CD14-positive monocyte (primary cell): ENCODE data around the gene ZBBX. TPM values are rescaled to one million over a fixed set of nuclear protein-coding genes. Genes with fewer than 3 reads are reported as not detected.
A peak's percentile ranks its signal among the peaks of the same experiment; 100 is the strongest.

Experiments used
- DNase-seq, 3 donors: peaks; one replicate each; pipeline ENCODE4 v3.0.0-alpha.2; 2011 to 2022
- H2AFZ ChIP-seq: 2 replicates; pipeline ENCODE4 v1.6.0; 2012; ENCODE audit warnings: mild to moderate bottlenecking, low read depth, low read length, inconsistent platforms; ENCODE audit not compliant: insufficient read depth, poor library complexity, severe bottlenecking
- H3K27ac ChIP-seq, 2 donors: 1 replicate in 1 of 2; 2 replicates in 1 of 2; pipeline ENCODE4 v1.5.1; 2012 to 2013; ENCODE audit warnings: low read length in 2 of 2, control low read depth in 1 of 2, inconsistent platforms in 1 of 2, low read depth in 1 of 2, mild to moderate bottlenecking in 1 of 2
- H3K27me3 ChIP-seq, 2 donors: one replicate each; pipeline versions ENCODE4 v1.6.0 to v1.6.1; 2011 to 2013; ENCODE audit warnings: low read length in 2 of 2; ENCODE audit not compliant: control insufficient read depth in 2 of 2, insufficient read depth in 2 of 2
- H3K36me3 ChIP-seq, 2 donors: replicated peaks in 1 of 2; 1 replicate in 1 of 2; 2 replicates in 1 of 2; pipeline versions ENCODE4 v1.5.1 to v1.6.1; 2012 to 2013; ENCODE audit warnings: low read length in 2 of 2, control low read depth in 1 of 2, inconsistent platforms in 1 of 2, mild to moderate bottlenecking in 1 of 2; ENCODE audit not compliant: insufficient read depth in 2 of 2, control insufficient read depth in 1 of 2
- H3K4me1 ChIP-seq, 2 donors: 1 replicate in 1 of 2; 2 replicates in 1 of 2; pipeline versions ENCODE4 v1.5.1 to v1.6.1; 2012 to 2013; ENCODE audit warnings: low read length in 2 of 2, control low read depth in 1 of 2, inconsistent platforms in 1 of 2, mild to moderate bottlenecking in 1 of 2, moderate library complexity in 1 of 2; ENCODE audit not compliant: insufficient read depth in 2 of 2, control insufficient read depth in 1 of 2
- H3K4me2 ChIP-seq: replicated peaks from 2 replicates; pipeline ENCODE3; 2012; ENCODE audit warnings: low read length, moderate library complexity, mild to moderate bottlenecking; ENCODE audit not compliant: poor library complexity, severe bottlenecking; ENCODE audit errors: extremely low read depth
- H3K4me3 ChIP-seq, 3 experiments: fragments of 200-600 bp in 1 of 3; sonication (generic) in 1 of 3; replicated peaks in 1 of 3; 1 replicate in 2 of 3; 2 replicates in 1 of 3; pipeline ENCODE4 v1.5.1; 2011 to 2013; ENCODE audit warnings: low read length in 3 of 3, mild to moderate bottlenecking in 3 of 3, control low read depth in 2 of 3, low read depth in 2 of 3, inconsistent platforms in 1 of 3, moderate library complexity in 1 of 3
- H3K79me2 ChIP-seq: 2 replicates; pipeline ENCODE4 v1.6.0; 2012; ENCODE audit warnings: mild to moderate bottlenecking, control low read depth, inconsistent platforms, low read length, moderate library complexity; ENCODE audit not compliant: insufficient read depth
- H3K9ac ChIP-seq: 2 replicates; pipeline ENCODE4 v1.6.0; 2017; ENCODE audit warnings: low read length, mild to moderate bottlenecking; ENCODE audit not compliant: insufficient read depth, poor library complexity, severe bottlenecking
- H3K9me3 ChIP-seq, 2 donors: replicated peaks in 1 of 2; 1 replicate in 1 of 2; 2 replicates in 1 of 2; pipeline versions ENCODE4 v1.5.1 to v1.6.1; 2012 to 2013; ENCODE audit warnings: low read length in 2 of 2, control low read depth in 1 of 2; ENCODE audit not compliant: control insufficient read depth in 1 of 2, insufficient read depth in 1 of 2
- H4K20me1 ChIP-seq: 2 replicates; pipeline ENCODE4 v1.6.0; 2012; ENCODE audit warnings: mild to moderate bottlenecking, low read length, control low read depth, moderate library complexity; ENCODE audit not compliant: insufficient read depth
- H3K27ac Mint-ChIP-seq, 7 donors: one replicate each; pipeline ENCODE4 v1.8.0; 2020; ENCODE audit warnings: mild to moderate bottlenecking in 7 of 7, mixed read lengths in 7 of 7, moderate library complexity in 6 of 7, inconsistent platforms in 2 of 7
- H3K27me3 Mint-ChIP-seq, 3 donors: one replicate each; pipeline ENCODE4 v1.8.0; 2021 to 2022; ENCODE audit warnings: low read depth in 3 of 3, mild to moderate bottlenecking in 3 of 3, mixed read lengths in 3 of 3, moderate library complexity in 3 of 3, inconsistent platforms in 1 of 3
- H3K36me3 Mint-ChIP-seq, 2 donors: one replicate each; pipeline ENCODE4 v1.8.0; 2020; ENCODE audit warnings: mixed read lengths in 2 of 2, inconsistent platforms in 1 of 2, mild to moderate bottlenecking in 1 of 2
- H3K4me1 Mint-ChIP-seq: one replicate; pipeline ENCODE4 v1.8.0; 2020; ENCODE audit warnings: mild to moderate bottlenecking, mixed read lengths
- H3K4me3 Mint-ChIP-seq, 2 donors: one replicate each; pipeline ENCODE4 v1.8.0; 2020; ENCODE audit warnings: mild to moderate bottlenecking in 2 of 2, mixed read lengths in 2 of 2, moderate library complexity in 1 of 2
- H3K9me3 Mint-ChIP-seq, 7 donors: one replicate each; pipeline ENCODE4 v1.8.0; 2020 to 2022; ENCODE audit warnings: mixed read lengths in 7 of 7, mild to moderate bottlenecking in 6 of 7, moderate library complexity in 6 of 7, inconsistent platforms in 2 of 7
- CTCF ChIP-seq: fragments of 200-600 bp; IDR thresholded peaks from one replicate; pipeline ENCODE4 v1.8.0; 2022; ENCODE audit warnings: antibody characterized with exemption, mild to moderate bottlenecking
- WGBS: methylation state at CpG from one replicate; pipeline ENCODE4 v1.1.5; 2013; ENCODE audit warnings: missing lambda C conversion rate; ENCODE audit not compliant: insufficient coverage; 5-methylcytosine and 5-hydroxymethylcytosine counted together
- intact Hi-C, 2 donors: fragments of 100-400 bp; cut with micrococcal nuclease; formaldehyde crosslinking; loops; one replicate each; pipeline versions ENCODE4 v1.15.0 to v1.15.1; 2023
- polyA plus RNA-seq, 3 donors: library from polyadenylated mRNA; depleted of rRNA in 1 of 3; unstranded in 2 of 3; stranded (reverse) in 1 of 3; fragments of 300-500 nt in 2 of 3; fragments of >200 nt in 1 of 3; fragmentation: Illumina TruSeq in 2 of 3; gene quantifications; 1 replicate in 2 of 3; 2 replicates in 1 of 3; pipeline ENCODE4 v1.2.3, GENCODE V29; 2012 to 2021

Gene ZBBX
- polyA plus RNA-seq, 3 donors, result not detected

DNA sequence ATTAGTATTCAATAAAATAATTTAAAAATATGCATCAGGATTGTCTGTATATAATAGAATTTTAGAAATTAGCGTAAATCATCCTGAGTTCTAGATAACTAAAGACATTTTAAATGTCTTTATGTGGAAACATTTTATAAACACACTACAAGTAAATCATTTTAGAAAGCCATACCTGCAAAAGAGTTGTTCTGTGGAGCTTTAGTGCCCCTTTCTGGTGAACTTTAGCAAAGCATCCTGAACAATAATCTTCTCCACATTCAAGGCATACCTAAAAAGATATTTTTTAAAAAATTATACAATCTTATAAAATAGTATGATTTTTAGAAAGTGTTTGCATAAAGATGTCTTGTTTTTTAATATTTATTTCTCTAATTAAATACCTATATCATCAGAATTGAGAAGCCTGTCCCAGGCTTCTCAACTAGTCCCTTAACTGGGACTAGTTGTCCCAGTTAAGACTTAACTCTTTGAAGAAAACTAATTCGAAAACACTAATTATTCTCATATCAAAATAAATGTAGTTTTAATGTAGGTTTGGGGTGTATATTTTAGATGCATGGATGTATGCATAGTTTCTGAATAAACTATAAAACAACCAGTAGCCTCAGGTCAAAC, 29.7 kb downstream of the ZBBX start:
- intact Hi-C loops, result no loop called here
- H3K4me3 Mint-ChIP-seq, result no peak overlapping the region
- peak in 1 of 3 donors; percentile 3 for DNase-seq

DNA sequence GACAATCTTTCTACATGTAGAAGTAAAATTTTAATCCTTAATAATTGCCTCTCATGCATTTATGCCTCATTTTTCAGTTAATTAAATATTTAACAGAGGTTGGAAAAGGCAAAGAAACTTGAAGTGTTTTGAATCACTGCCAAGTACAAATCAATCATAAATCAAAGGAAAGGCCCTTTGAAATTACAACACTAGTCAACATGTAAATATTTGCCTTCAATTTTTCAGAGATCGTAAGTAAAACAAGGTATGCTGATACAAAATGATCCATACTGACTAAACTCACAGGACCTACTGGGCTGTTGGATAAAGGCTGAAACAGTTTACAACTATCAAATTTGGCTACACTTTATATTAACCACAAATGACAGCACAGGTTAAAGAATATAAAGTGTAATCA, 33.9 kb downstream of the ZBBX start:
- no peak overlapping the region for H3K9ac ChIP-seq
- Mint-ChIP-seq H3K27ac (no peak overlapping the region), H3K4me3 (no peak overlapping the region), H3K4me1 (no peaks in the 10 kb centered on the region), H3K9me3 (no peaks in the 10 kb centered on the region), H3K27me3 (peaks cover 0 to 2% (median 0%) of the 10 kb centered on the region in 3 donors), H3K36me3 (no peaks in the 10 kb centered on the region)
- H3K79me2 ChIP-seq, result no peaks in the 10 kb centered on the region
- no peak overlapping the region for H2AFZ ChIP-seq
- intact Hi-C loops, result no loop called here
- no peak for DNase-seq
- TF ChIP-seq CTCF, result no peak
- no peaks in the 10 kb centered on the region for H3K36me3 ChIP-seq
- H4K20me1 ChIP-seq, result no peaks in the 10 kb centered on the region
- no peaks in the 10 kb centered on the region for H3K9me3 ChIP-seq
- no peaks in the 10 kb centered on the region for H3K4me1 ChIP-seq
- no peak overlapping the region for H3K4me2 ChIP-seq
- H3K4me3 ChIP-seq, result no peak overlapping the region
- no peaks in the 10 kb centered on the region for H3K27me3 ChIP-seq
- WGBS, result no CpG with 5 or more reads among the region's 1 CpG
- no peak overlapping the region for H3K27ac ChIP-seq

More for the DNA sequence above, 29.7 kb downstream of the ZBBX start:
- Histone ChIP-seq H3K9me3 (no peaks in the 10 kb centered on the region), H3K27ac (no peak overlapping the region), H3K79me2 (no peaks in the 10 kb centered on the region), H4K20me1 (no peaks in the 10 kb centered on the region), H3K4me2 (no peak overlapping the region), H3K4me1 (no peaks in the 10 kb centered on the region), H3K27me3 (no peaks in the 10 kb centered on the region), H2AFZ (no peak overlapping the region), H3K9ac (no peak overlapping the region), H3K36me3 (no peaks in the 10 kb centered on the region), H3K4me3 (no peak overlapping the region)
- Mint-ChIP-seq H3K27me3 (peaks cover 0 to 2% (median 1%) of the 10 kb centered on the region in 3 donors), H3K27ac (no peak overlapping the region), H3K4me1 (no peaks in the 10 kb centered on the region), H3K9me3 (no peaks in the 10 kb centered on the region), H3K36me3 (no peaks in the 10 kb centered on the region)
- peak; percentile 66 for TF ChIP-seq CTCF
- no CpG with 5 or more reads among the region's 2 CpGs for WGBS
